Measurements from ENCODE around the gene MAT1A. TPM values are rescaled to one million over a fixed set of nuclear protein-coding genes. Genes with fewer than 3 reads are reported as not detected.

MAT1A gene
- not detected for total RNA-seq

DNA sequence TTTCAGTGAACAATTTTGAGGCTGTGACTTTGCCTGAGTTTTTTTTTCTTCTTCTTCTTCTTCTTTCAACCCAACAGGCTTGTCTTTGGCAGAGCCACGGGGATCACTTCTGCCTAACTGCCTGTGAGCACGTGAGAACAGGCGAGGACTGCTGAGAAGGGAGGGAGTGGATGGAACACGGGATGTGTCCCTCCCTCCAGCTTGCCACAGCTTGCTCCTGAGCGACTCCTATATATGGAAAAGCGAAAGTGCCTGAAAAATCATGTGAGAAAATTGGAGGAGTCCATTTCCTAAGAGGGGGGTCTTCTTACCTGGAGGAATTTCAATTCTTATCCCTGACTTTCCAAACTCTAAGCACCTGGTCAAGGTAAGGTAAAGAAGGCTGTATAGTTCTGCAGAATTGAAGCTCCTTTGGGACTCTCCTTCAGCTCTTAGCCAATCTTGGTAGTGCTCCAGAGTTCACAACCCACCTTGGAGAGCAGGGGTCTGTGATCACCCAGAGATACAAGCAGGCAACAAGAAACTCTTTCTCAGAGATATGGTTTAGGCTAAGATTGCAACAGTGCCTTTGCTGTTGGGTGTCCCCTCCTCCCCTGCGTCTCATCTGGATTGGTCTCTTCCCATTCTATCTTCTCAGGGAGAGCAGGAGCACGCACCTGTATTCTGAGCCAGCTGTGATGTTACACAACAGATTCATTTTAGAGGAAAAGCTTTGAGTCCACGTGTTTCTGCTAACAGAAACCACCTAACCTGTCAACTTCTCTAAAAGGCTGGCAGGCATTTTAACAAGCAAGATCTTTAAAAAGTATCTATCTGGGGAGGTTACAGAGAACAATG lies at the start of gene MAT1A:
Gene MAT1A (minus strand): TSS at position 208 of the 837 bp plus-strand sequence. CDS start 235 bp downstream, outside the sequence.
- TF ChIP-seq, protein P1, sequence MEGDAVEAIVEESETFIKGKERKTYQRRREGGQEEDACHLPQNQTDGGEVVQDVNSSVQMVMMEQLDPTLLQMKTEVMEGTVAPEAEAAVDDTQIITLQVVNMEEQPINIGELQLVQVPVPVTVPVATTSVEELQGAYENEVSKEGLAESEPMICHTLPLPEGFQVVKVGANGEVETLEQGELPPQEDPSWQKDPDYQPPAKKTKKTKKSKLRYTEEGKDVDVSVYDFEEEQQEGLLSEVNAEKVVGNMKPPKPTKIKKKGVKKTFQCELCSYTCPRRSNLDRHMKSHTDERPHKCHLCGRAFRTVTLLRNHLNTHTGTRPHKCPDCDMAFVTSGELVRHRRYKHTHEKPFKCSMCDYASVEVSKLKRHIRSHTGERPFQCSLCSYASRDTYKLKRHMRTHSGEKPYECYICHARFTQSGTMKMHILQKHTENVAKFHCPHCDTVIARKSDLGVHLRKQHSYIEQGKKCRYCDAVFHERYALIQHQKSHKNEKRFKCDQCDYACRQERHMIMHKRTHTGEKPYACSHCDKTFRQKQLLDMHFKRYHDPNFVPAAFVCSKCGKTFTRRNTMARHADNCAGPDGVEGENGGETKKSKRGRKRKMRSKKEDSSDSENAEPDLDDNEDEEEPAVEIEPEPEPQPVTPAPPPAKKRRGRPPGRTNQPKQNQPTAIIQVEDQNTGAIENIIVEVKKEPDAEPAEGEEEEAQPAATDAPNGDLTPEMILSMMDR (IDR thresholded peaks at IDR 0.05) = no peak
- ATAC-seq (ENCODE audit: low FRiP score) (no peak), DNase-seq (ENCODE audit: low spot score) (no peak)

GRCh38 chr10:80333983-80334382 lies 44.5 kb upstream of the MAT1A start:
- ATAC-seq (ENCODE audit: low FRiP score) (no peak), DNase-seq (ENCODE audit: low spot score) (no peak)
- TF ChIP-seq, protein P1 (IDR thresholded peaks at IDR 0.05) = no peak

- TF ChIP-seq, protein P1 (IDR thresholded peaks at IDR 0.05) = no peak
- no peak for ATAC-seq (ENCODE audit: low FRiP score)
- DNase-seq (ENCODE audit: low spot score) = no peak
Measured at GRCh38 chr10:80324891-80325364, 35.5 kb upstream of the MAT1A start.

GRCh38 chr10:80324086-80324485 lies 34.6 kb upstream of the MAT1A start:
- TF ChIP-seq, protein P1 (IDR thresholded peaks at IDR 0.05) = no peak
- ATAC-seq (ENCODE audit: low FRiP score) (no peak), DNase-seq (ENCODE audit: low spot score) (no peak)

DNA sequence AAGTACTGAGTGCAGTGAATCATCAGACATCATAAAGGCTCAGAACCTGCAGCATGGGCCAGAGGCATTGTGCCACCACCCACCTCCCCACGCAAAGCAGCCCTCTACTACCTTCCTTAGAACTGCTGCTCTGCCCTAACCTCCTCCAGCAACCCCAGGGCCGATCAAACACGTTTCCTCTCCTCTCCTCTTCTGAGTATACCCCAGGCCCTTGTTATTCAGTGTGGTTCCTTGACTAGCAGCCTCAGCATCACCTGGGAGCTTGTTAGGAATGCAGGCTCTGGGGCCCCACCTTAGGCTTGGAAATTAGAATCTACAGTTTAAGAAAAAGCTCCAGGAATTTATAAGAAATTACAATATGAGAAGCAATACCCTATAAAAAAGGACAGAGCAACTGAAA lies 33.9 kb upstream of the MAT1A start:
- ATAC-seq (ENCODE audit: low FRiP score) (no peak), DNase-seq (ENCODE audit: low spot score) (no peak)
- TF ChIP-seq, protein P1 (IDR thresholded peaks at IDR 0.05) = no peak

DNA sequence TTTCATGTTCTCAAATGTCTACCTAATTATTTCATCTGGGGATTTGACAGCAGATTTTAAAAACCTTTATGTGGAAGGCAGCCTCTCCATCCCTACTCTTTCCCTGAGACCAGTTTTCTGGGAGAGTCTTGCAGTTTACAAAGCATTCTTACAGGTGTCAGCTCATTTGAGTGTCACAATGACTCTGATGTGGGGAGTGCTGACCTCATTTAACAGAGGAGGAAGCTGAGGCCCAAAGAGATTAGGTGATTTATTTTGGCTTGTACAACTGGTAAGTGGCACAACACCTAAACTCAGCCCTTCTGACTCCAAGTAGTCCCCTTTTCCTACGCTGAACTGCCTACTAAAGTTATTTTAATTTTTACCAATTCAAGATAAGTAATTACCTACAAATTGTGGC lies 33.3 kb upstream of the MAT1A start:
- ATAC-seq (ENCODE audit: low FRiP score) (no peak), DNase-seq (ENCODE audit: low spot score) (no peak)
- TF ChIP-seq, protein P1 (IDR thresholded peaks at IDR 0.05) = no peak

- DNase-seq (ENCODE audit: low spot score) (no peak), ATAC-seq (ENCODE audit: low FRiP score) (no peak)
- TF ChIP-seq, protein P1 (IDR thresholded peaks at IDR 0.05) = no peak
Measured at GRCh38 chr10:80322158-80322557, 32.7 kb upstream of the MAT1A start.
